Measurements from ENCODE around the gene MKRN3.

- TF ChIP-seq CTCF (IDR thresholded peaks at IDR 0.05): no peak
- TF ChIP-seq POLR2A (IDR thresholded peaks at IDR 0.05): no peak
- TF ChIP-seq POLR2AphosphoS5 (IDR thresholded peaks at IDR 0.05): no peak
These were observed 36.6 kb downstream of the MKRN3 start for GRCh38 chr15:23602124-23602523.

Data from breast epithelium (tissue), 3 donors.